GM12873 (cell line): ENCODE data around the gene PPP1R2.

Experiments
- TF ChIP-seq, protein P1 (sequence below): IDR thresholded peaks from 2 replicates; pipeline ENCODE4 v1.5.1; 2012; ENCODE audit warnings: low read depth, mild to moderate bottlenecking, moderate library complexity, low read length, control low read depth; ENCODE audit not compliant: insufficient read depth; ENCODE audit errors: missing control alignments

PPP1R2 gene

DNA sequence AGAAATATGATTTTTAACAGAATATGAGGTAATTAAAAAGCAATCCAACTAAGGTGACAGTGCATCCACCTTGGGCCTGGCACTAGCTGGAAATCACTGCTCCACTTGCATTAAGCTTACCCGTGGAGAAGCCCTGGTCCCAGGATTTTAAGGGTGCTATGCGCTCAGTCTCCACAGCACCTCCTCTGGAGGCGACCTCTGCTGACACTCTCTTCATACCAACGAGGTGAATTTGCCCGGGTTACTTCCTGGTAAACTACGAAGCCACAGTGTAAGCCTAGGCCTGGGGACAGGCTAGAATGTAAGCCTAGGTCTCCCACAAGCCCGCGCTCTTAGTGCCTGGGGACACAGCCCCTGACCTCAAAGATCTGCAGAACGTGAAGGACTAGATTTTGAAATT is 39.8 kb upstream of the PPP1R2 start:
- TF ChIP-seq, protein P1, sequence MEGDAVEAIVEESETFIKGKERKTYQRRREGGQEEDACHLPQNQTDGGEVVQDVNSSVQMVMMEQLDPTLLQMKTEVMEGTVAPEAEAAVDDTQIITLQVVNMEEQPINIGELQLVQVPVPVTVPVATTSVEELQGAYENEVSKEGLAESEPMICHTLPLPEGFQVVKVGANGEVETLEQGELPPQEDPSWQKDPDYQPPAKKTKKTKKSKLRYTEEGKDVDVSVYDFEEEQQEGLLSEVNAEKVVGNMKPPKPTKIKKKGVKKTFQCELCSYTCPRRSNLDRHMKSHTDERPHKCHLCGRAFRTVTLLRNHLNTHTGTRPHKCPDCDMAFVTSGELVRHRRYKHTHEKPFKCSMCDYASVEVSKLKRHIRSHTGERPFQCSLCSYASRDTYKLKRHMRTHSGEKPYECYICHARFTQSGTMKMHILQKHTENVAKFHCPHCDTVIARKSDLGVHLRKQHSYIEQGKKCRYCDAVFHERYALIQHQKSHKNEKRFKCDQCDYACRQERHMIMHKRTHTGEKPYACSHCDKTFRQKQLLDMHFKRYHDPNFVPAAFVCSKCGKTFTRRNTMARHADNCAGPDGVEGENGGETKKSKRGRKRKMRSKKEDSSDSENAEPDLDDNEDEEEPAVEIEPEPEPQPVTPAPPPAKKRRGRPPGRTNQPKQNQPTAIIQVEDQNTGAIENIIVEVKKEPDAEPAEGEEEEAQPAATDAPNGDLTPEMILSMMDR: no peak

DNA sequence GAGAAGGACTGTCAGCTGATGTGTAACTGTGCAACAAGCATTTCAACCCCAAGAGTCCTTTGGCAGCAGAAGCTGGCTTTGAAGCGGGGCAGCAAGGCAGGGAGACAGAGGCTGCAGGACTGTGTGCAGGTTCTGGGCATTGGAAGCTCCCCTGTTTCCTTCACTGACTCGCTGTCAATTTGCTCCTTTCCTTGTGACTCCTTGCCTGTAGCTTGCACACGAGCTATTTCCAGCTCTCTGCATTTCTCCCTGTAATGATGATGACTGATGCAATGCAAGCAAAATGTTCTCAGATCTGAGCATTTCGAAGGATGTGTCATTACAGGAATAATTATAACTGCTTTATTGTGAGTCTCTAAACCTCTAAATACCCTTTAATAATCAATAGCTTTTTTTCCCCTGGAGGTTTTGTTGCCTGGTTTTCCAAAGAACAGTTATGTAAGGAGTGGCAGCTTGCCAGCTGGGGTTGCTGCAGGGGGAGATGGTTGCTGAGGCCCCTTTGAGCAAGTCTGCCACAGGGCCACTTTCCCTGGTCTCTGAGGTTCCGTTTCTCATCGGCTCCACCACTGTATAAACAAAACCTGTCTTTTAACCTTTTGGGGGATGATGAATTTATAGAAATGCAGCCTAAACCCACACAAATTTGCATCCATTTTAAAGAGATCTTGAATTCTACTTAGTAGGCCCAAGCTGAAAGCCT is 37.8 kb upstream of the PPP1R2 start:
- TF ChIP-seq, protein P1: no peak

DNA sequence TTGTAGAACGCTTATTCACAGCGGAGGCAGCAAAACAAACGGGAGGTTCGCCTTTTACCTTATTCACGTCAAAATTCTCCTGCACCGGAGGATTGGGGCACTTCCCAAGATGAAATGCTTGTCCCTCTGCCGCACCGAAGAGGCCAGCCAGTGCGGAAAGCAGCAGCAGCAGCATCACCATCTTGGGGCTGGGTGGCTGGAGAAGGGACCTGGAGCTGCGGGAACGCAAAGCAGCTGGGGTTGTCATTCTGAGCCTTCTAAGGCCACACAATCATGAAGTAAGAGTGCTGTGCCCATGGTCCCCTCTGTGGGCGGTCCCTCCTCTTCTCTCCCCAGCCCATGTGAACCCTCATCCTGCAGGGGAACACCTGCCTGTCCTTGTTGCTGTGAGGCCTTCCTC is 36.2 kb upstream of the PPP1R2 start:
- TF ChIP-seq, protein P1: no peak

DNA sequence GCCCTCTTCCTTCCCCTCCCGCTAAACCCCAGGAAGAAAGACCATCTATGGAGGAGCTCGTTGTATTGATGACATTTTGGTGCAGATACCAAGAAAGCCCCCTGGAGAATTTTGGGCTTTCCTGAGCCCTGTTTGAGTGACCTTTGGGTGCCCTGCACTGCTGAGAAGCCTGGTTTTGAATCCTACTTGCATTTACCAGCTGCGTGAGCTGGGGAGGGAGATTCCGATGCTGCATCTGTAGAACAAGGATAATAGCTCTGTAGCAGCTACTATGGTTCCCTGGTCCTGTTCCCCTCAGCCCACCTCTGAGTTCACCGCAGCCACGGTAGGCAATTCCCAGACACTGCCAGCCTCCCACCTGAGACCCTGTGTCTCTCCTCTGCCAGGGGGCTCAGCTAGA is 35.4 kb upstream of the PPP1R2 start:
- TF ChIP-seq, protein P1: no peak

GRCh38 chr3:195577645-195578177 is 34.6 kb upstream of the PPP1R2 start:
- TF ChIP-seq, protein P1: no peak

DNA sequence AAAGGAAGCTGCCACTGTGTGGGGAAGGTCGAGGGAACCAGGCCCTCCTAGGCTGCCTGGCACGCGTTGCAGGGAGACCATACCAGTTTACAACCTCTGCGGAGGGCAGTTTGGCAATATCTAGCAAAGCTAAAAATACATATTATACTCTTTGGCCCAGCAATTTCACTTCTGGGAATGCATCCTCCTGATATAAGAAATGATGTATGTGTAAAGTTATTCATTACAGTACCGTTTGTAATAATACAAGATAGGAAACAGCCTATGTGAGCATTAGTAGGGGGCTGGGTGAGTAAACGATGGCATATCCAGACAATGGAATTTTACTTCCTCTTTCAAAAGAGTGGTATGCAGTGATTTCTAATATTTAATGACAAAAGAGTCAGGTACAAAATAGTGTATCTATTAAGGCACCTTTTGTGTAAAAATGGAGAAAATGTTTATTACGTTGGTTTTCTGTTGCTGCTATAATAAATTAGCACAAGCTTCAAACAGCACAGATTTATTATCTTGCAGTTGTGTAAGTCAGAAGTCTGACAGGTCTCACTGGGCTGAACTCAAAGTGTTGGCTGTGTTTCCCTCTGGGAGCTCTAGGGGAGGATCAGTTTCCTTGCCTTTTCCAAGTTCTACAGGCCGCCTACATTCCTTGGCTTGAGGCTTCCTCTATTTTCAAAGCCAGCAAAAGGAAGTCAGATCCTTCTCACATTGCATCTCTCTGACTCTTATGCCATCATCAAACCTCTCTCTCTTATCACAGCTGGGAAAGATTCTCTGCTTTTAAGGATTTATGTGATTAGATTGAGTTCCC is 31.6 kb upstream of the PPP1R2 start:
- TF ChIP-seq, protein P1: no peak

- TF ChIP-seq, protein P1: no peak
These were observed 30.7 kb upstream of the PPP1R2 start for GRCh38 chr3:195573611-195574496.
